NCI-H1436 treated with DMSO at 0.1 percent for 48 hours (cell line): ENCODE data around the gene TCEAL5.
A peak's percentile ranks its signal among the peaks of the same experiment; 100 is the strongest.
"Not testable (repeated sequence)": the region's sequence is repeated elsewhere in the genome, so short reads cannot be mapped to it uniquely, and the experiment has no call there.

Experiments
- DNase-seq: peaks from one replicate; lab custom pipeline; 2025; lab: John Stamatoyannopoulos, UW

TCEAL5 gene, protein sequence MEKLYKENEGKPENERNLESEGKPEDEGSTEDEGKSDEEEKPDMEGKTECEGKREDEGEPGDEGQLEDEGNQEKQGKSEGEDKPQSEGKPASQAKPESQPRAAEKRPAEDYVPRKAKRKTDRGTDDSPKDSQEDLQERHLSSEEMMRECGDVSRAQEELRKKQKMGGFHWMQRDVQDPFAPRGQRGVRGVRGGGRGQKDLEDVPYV

GRCh38 chrX:103276581-103277002 lies at the start of gene TCEAL5:
Gene TCEAL5 (minus strand): TSS chrX:103276750. CDS start chrX:103274563, 2,187 bp downstream.
- no peak for DNase-seq

DNA sequence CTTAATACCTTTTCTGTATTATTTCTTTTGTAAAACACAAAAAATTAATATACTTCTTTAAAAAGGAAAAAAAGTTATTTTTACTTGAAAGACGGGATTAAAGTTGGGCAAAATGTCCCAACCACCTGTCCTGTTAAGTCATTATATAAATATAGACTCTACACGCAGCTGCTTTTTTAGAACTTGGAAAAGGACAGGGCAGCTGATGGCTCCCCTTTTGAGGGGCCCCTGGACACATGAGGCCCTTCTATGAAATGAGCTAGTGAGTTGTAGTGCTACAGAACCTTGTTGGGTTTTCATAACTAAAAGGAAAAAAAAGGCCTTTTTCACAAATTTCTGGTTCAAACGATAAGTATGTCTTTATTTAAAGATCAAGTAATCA lies 34.8 kb upstream of the TCEAL5 start:
- DNase-seq, result no peak

GRCh38 chrX:103310555-103311398 lies 34.2 kb upstream of the TCEAL5 start, which contains the start of gene BEX2:
Gene BEX2 (minus strand): TSS chrX:103310990. CDS start chrX:103309976, 1,014 bp downstream.
- peak; percentile 56 for DNase-seq

DNA sequence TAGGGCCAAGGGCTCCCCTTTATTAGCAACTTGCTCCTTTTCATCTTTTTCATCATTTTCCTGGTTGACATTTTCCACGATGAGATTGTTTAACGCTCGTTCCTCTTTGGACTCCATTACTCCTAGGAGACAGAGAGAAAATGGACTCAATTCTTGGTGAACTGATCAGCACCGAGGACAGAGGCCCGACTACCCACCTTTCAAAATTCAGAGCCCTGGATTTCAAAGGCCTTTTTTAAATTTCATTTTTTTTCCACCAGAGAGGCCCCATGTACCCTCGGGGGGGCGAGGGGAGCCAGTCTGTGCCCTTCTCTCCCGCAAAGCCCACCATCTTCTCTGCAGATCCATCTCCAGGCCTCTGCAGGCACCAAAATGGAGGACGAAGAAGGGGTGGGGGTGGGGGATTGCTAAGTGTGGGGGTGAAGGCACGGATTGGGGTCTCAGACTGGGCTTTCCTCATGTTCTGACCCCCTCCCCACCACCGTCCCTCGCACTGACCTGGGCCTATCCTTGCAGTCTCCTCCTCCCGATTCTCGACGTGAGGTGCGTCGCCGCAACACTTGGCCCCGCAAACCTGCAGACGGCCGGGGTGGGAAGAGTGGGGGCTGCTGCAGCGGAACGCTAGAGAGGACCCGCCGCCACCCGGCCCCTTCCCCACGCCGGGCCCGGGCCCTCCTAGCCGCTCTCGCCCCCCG lies 33.5 kb upstream of the TCEAL5 start:
- DNase-seq, result no peak

DNA sequence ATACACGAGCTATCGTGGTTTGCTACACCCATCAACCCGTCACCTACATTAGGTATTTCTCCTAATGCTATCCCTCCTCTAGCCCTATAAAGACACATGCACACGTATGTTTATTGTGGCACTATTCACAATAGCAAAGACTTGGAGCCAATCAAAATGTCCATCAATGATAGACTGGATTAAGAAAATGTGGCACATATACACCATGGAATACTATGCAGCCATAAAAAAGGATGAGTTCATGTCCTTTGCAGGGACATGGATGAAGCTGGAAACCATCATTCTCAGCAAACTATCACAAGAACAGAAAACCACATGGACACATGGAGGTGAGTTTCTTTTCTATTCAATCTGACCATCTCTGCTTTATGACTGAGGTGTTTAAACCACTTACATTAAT lies 29.1 kb upstream of the TCEAL5 start:
- not testable (repeated sequence) for DNase-seq

DNA sequence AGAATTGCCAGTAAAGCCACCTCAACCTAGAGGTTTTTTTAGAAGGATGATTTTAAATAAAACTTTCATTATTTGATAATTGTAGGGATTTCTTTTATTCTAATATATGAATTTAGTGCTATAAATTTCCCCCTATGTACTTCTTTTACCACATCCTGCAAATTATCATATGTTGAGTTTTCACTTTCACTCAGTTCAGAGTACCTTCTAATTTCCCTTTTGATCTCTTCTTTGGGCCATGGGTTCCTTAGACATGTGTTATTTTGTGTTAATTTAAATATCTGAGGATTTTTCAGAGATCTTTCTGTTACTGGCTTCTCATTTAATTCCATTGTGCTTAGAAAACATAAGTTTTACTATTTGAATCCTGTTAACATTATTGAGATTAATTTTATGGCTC lies 28.2 kb upstream of the TCEAL5 start:
- DNase-seq, result no peak

DNA sequence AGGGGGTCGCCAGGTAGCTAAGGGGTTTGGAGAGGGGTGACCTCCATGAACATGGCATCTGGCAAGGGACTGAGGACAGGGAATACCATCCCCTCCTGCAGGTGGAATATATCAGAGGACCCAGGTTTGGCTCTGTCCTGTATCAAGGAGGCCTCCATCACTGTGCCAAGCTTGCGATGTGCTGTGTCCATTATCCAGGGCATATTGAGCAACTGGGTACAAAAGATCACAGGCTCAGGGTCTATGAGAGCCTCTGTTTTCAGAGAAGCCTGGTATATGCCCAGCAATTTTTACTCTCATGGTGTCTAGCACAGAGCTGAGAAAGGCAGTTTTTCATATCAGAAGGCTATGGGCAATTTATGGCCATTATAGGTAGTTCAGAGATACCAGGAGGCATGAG lies 16.6 kb upstream of the TCEAL5 start:
- DNase-seq, result no peak

DNA sequence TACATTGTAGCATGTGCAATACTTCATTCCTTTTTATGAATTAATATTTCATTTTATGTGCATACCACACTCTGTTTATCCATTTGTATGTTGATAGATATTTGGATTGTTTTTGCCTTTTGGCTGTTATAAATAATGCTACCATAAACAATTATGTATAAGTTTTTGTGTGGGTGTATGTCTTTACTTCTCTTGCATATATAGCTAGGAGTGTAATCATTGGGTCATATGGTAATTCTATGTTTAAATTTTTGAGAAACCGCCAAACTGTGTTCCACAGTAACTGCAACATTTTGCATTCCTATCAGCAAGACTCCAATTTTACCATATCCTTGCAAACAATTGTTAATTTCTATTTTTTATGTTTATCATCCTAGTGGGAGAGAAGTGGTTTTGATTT lies 3.1 kb upstream of the TCEAL5 start:
- DNase-seq, result no peak

DNA sequence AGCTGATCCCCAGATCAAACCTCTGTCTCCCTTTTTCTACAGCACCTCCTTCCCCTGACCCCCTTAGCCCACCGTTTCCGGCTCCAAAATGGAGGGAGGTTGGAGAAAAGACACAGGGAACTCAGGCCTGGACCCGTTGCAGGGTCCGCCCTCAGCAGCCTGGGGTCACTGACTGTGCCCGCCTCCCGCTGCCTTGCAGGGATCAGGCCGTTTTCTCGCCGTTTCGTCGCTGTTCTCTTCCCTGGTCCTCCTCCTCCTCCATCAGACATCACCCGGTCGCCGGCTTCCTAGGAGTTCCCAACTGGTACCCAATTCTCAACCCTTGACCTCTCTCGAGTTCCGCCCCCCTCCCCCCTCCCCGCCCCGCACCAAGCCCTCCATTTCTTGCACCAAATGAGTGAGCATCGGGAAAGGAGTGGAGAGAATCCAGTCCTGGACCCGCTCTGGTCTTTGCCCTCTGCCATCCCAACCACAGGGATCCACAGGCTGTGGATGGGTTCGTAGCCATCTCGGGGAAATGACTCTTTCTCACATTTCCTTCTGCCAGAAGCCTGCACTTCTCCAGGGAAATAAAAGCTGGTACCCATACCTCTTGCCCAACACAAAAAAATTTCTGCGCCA lies 493 bp downstream of the TCEAL5 start:
- DNase-seq, result no peak

GRCh38 chrX:103274284-103274683 lies 2.3 kb downstream of the TCEAL5 start:
- DNase-seq, result no peak

DNA sequence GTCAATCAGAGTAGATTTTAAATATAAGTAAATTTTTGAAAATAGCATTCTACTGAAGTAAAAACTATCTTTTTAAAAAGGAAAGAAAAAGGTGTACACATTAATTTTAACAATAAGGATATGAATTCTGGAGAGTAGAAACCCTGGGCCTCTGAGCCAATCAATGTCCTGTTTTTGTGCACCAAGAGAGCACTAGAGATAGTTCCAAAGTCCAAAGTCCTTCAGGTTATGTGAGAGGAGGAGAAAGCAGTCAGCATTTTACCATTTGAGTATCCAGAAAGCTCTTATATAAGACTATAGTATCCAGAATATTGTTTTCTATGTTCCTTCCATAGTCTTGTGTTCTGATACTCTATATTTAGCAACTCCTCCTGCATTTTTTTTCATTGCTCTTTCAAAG lies 18.3 kb downstream of the TCEAL5 start:
- DNase-seq, result no peak

DNA sequence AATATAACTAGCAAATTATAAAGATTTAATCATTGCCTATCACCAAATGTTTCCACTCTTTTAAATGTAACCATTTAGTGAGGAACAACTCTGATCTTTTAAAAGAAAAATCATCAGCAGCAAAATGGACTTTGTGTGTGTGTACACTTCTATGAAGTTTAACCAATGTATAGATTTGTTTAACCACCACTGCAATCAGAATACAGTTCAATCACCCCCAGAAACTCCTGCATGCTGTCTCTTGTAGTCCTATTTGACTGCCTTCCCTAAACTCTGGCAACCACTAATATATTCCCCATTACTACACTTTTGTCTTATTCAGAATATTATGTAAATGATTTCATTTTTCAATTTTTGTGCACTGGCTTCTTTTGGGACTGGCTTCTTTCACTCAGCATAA lies 19.9 kb downstream of the TCEAL5 start:
- DNase-seq, result no peak

DNA sequence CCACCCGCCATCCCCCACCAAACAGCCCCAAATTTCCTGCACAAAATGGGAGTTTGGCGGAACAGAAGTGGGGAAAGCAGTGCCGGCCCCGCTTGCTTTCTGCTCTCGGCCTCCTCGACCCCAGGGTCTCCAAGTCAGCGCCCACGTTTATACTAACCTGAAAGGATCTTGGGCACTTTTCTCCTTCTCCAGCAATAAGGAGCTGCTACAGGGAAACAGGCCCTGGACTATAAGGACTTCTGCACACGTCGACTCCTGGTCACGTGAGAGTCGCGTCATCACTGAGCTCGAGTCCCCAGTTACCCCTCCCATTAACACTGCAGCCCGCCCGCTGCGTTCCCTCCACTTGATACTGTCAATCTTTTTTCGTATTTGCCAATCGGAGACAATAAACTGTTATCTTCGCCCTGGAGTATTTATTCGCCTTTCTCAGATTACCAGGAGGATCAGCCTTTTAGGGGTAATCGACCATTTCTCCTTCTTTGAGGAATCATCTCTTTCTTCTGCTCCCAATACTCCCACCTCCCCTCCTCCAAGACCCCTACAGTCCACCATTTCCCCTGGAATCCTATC lies 21.5 kb downstream of the TCEAL5 start, which contains the start of gene TCEAL8:
Gene TCEAL8, minus strand, starts transcription at position 235 of the 573 bp plus-strand sequence. CDS start 1,176 bp downstream, outside the sequence.
- peak; percentile 48 for DNase-seq

DNA sequence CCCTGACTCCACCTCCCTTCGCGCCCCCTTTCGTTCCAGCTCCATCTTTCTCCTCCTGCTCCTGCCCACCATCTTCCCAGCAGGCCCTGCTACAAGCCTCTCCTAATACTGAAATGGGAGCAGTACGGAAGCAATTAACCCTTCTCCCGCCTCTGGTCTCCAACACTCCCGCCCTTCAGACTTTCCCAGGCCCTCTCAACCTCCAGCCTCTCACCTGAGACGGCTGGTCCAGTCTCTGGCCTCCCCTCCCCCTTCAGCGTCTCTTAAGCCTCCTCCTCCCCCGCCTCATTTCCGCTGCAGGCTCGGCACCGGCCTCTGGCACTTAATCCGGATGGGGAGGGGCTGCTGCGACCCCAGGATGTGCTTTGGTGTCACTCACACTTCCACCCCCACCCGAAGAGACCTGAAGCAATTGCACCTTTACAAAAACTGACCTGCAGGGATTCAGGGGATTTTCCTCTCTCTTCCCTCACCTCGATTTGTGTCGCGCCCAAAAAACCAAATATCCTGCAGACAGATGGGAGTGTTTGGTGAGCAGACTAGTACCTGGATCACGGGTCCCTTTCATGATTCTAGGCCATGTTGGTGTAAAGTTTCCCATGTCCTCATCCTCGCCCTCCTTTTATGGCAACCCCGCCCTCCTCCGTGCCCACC lies 22.3 kb downstream of the TCEAL5 start:
- no peak for DNase-seq

DNA sequence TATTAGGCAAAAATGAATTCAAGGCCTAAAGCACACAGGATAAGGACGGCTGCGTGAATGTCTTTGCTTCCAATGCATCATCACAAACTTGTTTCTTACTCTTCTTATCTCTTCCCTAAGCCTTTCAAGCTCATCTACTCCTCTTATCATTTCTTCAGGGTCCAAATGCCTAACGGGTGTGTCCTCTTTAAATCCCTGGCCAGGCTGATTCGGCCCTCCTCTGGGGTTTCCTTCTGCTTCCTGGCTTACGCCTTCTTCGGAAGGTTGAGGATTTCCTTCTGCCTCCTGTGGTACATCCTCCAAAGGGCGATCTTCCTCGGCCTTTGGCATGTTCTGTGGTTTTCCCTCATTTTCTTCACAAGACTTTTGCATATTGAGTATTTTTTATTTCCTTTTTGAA lies 22.9 kb downstream of the TCEAL5 start:
- no peak for DNase-seq

- no peak for DNase-seq
Observed at GRCh38 chrX:103250977-103251376, 25.6 kb downstream of the TCEAL5 start.

GRCh38 chrX:103249805-103250204 lies 26.7 kb downstream of the TCEAL5 start:
- DNase-seq, result no peak

DNA sequence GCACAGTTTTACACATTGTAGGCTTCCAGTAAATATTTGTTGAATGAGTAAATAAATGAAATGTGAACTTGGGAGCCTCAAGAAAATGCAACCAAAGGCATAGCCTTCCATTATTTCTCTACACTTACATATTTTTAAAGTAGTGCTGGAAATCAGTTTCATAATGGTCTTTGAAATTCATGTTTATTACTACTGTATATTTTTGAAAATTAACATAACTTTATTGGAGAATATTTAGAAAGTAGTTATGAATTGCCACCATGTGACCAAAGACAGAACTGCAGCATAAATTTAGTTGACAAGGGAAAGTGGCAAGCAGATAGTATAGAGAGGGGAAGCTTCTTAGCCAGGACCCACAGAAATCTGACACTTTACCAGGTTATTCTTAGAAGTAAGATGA lies 28.0 kb downstream of the TCEAL5 start:
- no peak for DNase-seq

DNA sequence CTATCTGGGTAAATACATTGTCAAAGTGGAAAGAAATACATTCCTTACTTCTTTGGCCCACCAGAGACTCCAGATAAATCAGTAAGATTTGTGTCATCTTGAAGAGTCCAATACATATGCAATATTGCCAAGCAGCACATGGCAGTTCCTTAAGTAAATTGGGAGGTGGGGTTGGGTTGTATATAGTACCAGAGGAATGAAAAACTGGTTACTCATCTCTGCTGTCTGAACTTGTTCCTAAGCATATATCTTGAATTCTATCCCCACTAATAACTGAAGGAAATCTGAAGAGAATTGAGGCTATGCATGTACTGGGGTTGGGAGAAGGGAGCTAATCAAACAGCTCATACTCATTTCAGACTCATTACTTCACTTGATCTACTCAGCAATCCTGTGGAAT lies 36.4 kb downstream of the TCEAL5 start:
- DNase-seq, result no peak

- no peak for DNase-seq
Observed at GRCh38 chrX:103236296-103236695, 40.3 kb downstream of the TCEAL5 start.

DNA sequence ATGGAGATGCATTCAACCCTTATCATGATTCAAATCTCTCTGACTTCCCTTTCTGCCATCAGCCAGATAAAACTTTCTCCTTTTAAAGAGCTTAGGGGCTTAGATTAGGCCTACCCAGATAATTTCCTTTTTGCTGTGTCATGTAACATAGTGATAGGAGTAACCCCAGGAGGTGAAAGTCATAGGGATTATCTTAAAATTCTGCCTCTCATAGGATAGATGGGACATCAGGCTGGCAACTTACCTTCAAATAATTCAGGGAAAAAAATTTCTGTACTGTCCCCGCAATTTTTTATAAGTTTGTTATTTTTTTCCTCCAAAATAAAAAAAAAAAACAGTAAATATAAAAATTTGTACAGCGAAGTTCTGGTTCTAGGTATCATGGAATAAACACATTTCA lies 40.9 kb downstream of the TCEAL5 start:
- DNase-seq, result not testable (repeated sequence)
